Medulla oblongata (tissue), 1 donor: ENCODE measurements around the gene YY1.
"Not testable (repeated sequence)": the region's sequence is repeated elsewhere in the genome, so short reads cannot be mapped to it uniquely, and the experiment has no call there.

Experiments used
- DNase-seq: peaks from one replicate; pipeline ENCODE4 v3.0.0-alpha.2; 2015; ENCODE audit errors: extremely low spot score

The YY1 gene

GRCh38 chr14:100283984-100284881 is 45.3 kb downstream of the YY1 start:
- no peak for DNase-seq

GRCh38 chr14:100285021-100285912 is 46.3 kb downstream of the YY1 start:
- DNase-seq, result peak; percentile 69

DNA sequence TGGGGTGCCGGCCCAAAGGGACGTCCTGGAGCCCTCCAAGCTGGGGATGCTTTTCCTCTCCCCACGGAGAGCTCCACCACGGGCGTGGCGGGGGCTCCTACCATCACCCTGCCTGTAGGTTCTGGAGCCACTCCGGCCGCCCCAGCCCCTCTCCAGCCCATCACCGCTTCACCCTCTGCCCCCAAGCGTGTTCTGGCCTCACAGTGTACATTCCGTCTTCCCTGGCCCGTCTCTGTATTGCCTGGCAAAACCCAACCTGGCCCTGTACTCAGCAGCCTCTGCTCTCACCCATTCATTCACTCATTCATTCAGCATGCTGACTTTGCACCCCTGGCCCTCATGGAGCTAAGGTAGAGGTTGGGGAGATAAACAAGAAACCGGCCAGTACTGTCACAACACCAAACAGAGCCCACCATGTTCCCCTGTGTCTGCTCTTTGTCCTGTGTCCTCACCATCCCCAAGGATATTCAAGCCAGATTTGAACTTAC is 47.0 kb downstream of the YY1 start:
- no peak for DNase-seq

DNA sequence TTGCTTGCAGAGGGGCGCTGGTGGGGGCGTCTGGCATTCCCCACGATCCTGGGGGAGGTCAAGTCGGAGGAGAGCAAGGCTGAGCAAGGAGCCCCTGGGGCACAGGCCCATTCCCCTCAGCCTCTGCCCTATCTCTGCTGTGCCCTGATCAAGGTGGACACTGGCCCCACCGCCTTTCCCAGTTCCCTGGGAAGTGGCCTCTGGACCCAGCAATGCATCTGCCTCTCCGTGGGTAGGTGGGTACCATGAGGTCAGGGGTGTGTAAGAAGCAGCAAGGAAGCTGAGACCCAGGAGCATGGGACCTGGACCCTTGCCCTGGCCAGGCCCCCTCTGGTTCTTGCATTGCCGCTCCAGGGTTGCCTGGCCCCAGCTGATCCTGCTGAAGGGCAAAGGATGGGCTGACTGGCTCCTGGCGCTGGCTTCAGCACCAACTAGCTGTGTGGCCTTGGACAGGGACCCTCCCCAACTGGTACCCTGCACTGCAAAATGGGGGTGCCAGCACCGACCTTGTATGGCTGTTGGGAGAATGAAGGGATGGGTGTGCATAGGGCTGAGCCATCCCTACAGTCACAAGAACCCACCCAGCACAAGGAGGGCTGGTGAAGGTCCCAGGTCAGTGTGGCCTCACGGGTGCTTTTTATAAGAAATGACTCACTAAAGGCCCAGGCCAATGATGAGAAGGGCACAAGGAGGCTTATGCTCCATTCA is 47.7 kb downstream of the YY1 start:
- no peak for DNase-seq

GRCh38 chr14:100287202-100287997 is 48.5 kb downstream of the YY1 start:
- DNase-seq, result no peak

DNA sequence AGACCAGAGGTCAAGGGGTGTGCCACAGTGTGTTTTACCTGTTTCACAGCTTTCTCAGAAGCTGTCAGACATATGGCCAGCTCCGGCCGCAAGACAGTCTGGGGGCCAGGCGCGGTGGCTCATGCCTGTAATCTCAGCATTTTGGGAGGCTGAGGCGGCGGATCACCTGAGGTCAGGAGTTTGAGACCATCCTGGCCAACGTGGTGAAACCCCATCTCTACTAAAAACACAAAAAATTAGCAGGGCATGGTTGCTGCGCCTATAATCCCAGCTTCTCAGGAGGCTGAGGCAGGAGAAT is 49.0 kb downstream of the YY1 start:
- not testable (repeated sequence) for DNase-seq

GRCh38 chr14:100288382-100289185 is 49.6 kb downstream of the YY1 start:
- DNase-seq, result no peak

- DNase-seq, result no peak
Observed at GRCh38 chr14:100289916-100290606, 51.1 kb downstream of the YY1 start.

GRCh38 chr14:100290607-100291304 is 51.8 kb downstream of the YY1 start:
- DNase-seq, result peak; percentile 77

DNA sequence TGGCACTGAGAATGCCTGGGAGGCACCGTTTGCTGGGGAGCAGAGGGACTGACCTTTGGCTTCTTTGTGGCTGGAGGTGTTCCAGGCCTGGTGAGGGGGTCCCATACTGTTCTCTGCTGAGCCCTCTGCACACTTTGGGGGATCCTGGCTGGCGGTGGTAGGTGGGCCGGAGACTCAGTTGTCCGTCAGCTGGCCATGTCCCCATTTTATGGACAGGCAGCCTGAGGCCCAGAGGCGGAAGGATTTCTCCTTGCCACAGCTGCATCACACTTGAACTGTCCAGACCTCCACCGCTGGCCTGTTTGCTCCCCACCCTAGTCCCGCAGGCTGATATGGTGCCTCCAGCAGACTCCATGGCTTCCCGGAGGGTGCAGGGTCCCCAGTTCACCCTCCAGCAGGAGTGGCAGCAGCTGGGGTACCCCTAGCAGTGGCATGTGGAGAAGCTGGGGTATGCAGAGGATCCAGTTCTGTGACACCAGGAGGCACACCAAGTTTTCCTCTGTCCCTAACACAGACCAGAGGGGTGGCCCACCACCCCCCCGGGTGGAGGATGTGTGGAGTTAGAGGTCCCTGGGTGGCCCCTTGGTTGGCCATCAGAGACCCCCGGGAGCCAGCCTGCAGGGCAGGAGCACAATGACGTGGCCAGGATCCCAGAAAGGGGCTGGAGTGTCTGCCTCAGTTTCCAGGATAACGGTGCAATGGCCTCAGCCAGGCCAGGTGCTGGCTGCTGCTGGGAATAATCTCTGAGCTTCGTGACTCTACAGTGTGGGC is 52.5 kb downstream of the YY1 start:
- no peak for DNase-seq

DNA sequence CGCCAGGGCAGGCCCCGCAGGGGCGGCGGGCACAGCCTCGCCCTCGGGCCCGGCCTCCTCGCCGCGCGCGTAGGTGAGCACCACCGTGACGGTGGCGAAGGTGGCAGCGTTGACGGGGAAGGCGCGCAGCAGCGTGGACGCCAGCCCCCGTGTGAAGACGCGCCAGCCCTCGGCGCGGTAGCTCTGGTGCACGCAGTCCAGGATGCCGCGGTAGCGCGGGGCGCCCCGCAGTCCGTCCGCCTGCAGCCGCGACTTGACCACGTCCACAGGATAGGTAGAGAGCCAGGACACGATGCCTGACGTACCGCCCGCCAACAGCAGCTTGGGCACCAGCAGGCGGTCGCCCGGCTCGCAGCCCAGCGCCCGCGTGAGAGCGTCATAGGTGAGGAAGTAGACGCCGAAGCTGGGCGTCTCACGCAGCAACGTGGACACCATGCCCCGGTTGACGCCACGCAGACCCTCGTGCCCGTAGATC is 53.4 kb downstream of the YY1 start:
- DNase-seq, result no peak

- DNase-seq, result no peak
Observed at GRCh38 chr14:100292776-100293461, 54.0 kb downstream of the YY1 start.

DNA sequence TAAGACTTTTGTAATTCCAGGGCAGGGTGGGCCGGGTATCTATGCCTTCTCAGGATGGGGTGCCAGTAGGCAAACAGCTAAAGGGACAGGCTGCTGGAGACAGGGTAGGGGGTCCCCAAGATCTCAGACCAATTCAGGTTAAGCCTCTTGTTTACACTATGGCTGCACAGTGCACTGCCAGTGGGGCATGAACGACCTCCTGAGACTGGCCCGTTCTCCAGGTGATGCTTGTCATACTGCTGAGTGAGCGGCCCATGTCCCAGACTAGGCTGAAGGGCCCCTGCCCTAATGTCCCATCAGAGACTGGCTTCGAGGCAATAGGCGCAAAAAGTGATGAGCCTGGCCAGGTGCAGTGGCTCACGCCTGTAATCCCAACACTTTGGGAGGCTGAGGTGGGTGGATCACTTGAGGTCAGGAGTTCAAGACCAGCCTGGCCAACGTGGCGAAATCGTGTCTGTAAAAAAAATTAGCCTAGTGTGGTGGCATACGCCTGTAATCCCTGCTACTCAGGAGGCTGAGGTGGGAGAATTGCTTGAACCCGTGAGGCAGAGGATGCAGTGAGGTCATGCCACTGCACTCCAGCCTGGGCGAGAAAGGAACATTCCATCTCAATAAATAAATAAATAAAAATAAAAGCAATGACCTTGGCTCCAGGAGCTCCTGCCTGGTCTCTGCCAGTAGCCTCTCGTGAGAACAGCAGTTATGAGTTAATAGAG is 54.7 kb downstream of the YY1 start:
- DNase-seq, result no peak

DNA sequence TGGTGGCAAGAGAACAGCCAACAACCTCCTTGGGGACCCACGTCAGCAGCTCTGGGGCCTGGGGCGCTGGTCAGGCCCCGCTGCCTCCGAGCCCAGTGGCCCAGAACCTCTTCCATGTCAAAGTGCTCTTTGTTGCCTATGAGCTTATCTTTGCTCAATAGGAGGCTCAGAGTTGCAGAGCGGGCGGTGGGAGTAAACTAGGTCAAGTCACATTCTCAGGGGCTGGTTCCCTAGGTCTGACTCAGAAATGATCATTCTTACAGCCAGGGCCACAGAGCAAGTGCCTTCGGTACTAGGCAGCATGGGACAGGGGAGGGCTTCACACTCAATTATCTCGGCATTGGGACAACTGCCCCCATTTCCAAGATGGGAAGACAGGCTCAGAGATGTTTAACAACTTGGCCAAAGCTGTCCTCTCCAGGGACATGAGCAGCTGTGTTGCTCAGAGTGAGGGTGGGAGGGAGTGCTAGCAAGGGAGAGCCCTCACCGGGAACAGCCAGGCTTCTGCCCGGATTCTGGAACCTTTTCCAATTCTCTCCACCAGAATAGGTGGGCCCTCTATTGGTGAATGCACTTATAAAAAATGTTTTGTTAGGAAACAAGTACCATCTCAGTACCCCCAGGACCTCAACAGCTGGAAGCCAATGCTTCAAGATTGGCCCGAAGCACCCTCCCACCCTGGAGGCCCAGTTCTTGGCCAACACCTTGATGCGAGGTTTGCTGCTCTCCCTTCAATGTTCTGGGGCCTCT is 55.4 kb downstream of the YY1 start:
- DNase-seq, result no peak

DNA sequence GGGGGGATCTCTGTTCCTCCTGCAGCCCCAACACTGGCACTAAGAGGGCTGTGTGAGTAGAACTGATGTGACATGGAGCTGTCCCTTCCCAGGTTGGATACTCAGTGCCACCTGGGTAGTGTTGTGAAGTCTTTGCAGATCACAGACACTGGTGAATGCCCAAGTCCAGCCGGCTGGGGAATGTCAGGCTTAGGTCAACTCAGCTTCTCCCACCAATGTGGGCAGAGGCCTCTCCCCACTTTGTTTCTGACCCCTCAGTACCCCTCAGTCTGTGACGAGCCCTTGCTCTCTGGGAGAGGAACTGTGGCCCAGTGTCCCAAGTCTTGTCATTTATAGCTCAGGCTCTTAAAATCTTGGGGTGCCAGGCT is 56.0 kb downstream of the YY1 start:
- DNase-seq, result no peak

GRCh38 chr14:100295376-100296105 is 56.6 kb downstream of the YY1 start:
- no peak for DNase-seq
